Measurements from ENCODE around the gene CXCL5.
"Not testable (repeated sequence)": the region's sequence is repeated elsewhere in the genome, so short reads cannot be mapped to it uniquely, and the experiment has no call there.

CXCL5 gene

GRCh38 chr4:73962724-73963123 is 35.8 kb downstream of the CXCL5 start:
- DNase-seq (ENCODE audit: insufficient read length, low spot score) (no peak), FAIRE-seq (no peak)
- TF ChIP-seq, protein P1, sequence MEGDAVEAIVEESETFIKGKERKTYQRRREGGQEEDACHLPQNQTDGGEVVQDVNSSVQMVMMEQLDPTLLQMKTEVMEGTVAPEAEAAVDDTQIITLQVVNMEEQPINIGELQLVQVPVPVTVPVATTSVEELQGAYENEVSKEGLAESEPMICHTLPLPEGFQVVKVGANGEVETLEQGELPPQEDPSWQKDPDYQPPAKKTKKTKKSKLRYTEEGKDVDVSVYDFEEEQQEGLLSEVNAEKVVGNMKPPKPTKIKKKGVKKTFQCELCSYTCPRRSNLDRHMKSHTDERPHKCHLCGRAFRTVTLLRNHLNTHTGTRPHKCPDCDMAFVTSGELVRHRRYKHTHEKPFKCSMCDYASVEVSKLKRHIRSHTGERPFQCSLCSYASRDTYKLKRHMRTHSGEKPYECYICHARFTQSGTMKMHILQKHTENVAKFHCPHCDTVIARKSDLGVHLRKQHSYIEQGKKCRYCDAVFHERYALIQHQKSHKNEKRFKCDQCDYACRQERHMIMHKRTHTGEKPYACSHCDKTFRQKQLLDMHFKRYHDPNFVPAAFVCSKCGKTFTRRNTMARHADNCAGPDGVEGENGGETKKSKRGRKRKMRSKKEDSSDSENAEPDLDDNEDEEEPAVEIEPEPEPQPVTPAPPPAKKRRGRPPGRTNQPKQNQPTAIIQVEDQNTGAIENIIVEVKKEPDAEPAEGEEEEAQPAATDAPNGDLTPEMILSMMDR (IDR thresholded peaks at IDR 0.05; ENCODE audit: insufficient read depth, missing control alignments) = no peak

- not testable (repeated sequence) for DNase-seq (ENCODE audit: insufficient read length, low spot score); FAIRE-seq
Observed at GRCh38 chr4:73959041-73959440, 39.4 kb downstream of the CXCL5 start.

GRCh38 chr4:73952352-73952751 is 46.1 kb downstream of the CXCL5 start:
- DNase-seq (ENCODE audit: insufficient read length, low spot score) = no peak
- TF ChIP-seq, protein P1 (IDR thresholded peaks at IDR 0.05; ENCODE audit: insufficient read depth, missing control alignments) = no peak
- no peak for FAIRE-seq

- not testable (repeated sequence) for FAIRE-seq; DNase-seq (ENCODE audit: insufficient read length, low spot score)
Observed at GRCh38 chr4:73950376-73950920, 48.0 kb downstream of the CXCL5 start.

DNA sequence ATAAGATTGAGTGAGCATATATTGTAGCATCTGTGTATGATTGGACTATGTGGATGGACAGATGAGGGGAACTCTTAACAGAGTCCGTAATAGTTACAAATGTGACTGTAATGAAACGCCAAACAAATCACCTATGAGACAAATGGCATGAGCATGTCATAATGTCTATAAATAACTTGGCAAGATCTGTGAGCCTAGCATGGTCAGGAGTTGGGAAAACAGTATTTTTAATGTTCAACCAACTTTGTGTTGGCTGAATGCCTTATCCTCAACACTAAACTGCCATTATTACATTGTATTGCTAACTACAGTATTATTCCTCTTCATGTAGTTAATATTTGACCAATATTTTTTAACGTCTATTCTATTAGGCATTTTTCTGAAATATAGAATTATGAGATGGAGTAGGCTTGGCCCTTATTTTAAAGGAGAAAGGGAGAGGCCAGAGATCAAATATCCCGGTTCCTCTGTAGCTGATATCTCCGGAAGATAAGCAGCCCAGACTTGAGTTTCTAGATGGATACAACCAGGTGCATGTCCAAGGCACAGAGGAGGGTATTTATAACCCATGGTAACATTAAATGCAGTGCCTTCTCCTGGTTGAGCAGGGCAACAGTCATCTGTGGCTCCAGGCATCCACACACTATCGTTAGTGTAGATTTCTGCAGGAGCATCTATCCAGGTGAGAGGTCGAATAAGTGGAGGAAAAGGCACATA is 49.3 kb downstream of the CXCL5 start:
- no peak for FAIRE-seq

GRCh38 chr4:73948291-73948690 is 50.2 kb downstream of the CXCL5 start:
- FAIRE-seq = no peak
- no peak for DNase-seq (ENCODE audit: insufficient read length, low spot score)
- TF ChIP-seq, protein P1 (IDR thresholded peaks at IDR 0.05; ENCODE audit: insufficient read depth, missing control alignments) = no peak

More for the DNA sequence above, 49.3 kb downstream of the CXCL5 start:
- TF ChIP-seq, protein P1 (IDR thresholded peaks at IDR 0.05; ENCODE audit: insufficient read depth, missing control alignments) = no peak
- no peak for DNase-seq (ENCODE audit: insufficient read length, low spot score)

GRCh38 chr4:73947239-73947985 is 51.1 kb downstream of the CXCL5 start:
- DNase-seq (ENCODE audit: insufficient read length, low spot score) = no peak
- FAIRE-seq = no peak
- TF ChIP-seq, protein P1 (IDR thresholded peaks at IDR 0.05; ENCODE audit: insufficient read depth, missing control alignments) = no peak

All from D721Med (cell line).